Measurements from ENCODE around the gene ZNF319. TPM values are rescaled to one million over a fixed set of nuclear protein-coding genes. Genes with fewer than 3 reads are reported as not detected.
A peak's percentile ranks its signal among the peaks of the same experiment; 100 is the strongest.

The ZNF319 gene
- total and polyA plus RNA-seq, 5 donors from 2014 or later: 2.6 to 13.2 (median 6.0) TPM

DNA sequence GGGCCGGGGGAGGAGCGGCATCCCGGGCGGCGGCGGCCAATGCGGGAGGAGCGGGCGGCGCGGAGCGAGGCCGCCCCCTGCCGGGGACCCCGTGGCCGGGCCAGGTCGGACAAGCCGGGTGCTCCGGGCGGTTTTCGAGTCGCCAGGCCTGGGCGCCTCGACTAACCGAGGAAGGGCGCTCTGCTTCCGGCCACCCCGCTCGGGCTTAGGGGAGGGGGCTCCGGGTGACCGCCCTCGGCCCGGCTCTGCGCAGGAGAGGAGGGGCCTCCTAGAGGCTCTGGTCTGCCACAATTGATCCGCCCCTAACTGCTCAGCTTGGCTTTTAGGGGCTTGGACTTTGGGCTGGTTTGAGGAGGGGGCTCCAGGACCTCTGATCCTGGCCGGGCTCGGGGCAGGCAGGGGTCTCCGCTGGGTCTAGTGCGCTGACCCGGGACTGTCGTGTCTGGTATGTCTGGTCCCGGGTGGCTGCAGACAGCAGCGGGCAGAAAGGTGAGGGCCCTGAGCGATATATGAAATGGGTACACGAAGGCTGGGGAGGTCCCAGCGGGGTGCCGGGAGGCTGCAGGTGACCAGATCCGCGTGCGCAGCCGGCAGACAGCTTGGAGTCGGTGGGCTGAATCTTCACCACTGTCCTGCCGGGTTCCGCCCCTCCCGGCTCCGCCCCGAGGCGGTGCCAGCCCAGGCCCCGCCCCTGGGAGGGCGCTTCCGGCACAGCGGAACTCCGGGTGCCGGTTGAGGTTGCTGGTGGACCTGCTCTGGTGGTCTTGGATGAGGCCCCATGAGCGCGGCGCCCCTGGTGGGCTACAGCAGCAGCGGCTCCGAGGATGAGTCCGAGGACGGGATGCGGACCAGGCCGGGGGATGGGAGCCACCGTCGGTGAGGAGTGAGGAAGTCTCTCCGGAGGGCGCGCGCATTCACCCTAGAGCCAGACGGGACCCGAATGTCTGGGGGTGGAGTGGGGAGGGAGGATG, 519 bp upstream of the ZNF319 start, which contains the start of gene USB1:
USB1 (plus strand) TSS at position 702 of the 971 bp plus-strand sequence; CDS start at position 779, 77 bp downstream.
- H3K4me1 ChIP-seq (ENCODE audit: control insufficient read depth, insufficient read depth, low read length, poor library complexity, severe bottlenecking): peaks cover 50% of the 10 kb centered on the region
- H3K27me3 Mint-ChIP-seq: no peaks in the 10 kb centered on the region
- peak within 1 kb of the TSS; percentile 87 to 93 (median 88) for H3K27ac Mint-ChIP-seq
- H3K9me3 ChIP-seq (ENCODE audit: control insufficient read depth in 2 of 2, low read length in 2 of 2): no peaks in the 10 kb centered on the region
- H3K9me3 Mint-ChIP-seq: no peaks in the 10 kb centered on the region
- peak; percentile 77 for ATAC-seq (ENCODE audit: low read depth in 2 of 2)
- H3K27ac ChIP-seq (ENCODE audit: insufficient read depth, low read length, poor library complexity, severe bottlenecking): peak within 1 kb of the TSS; percentile 85
- H3K4me1 Mint-ChIP-seq: peaks cover 21 to 71% (median 37%) of the 10 kb centered on the region in 4 donors
- no peaks in the 10 kb centered on the region for H3K27me3 ChIP-seq (ENCODE audit: control insufficient read depth, insufficient read depth, low read length)
- peak within 1 kb of the TSS; percentile 91 to 95 (median 94) for H3K4me3 Mint-ChIP-seq
- peaks cover 23% of the 10 kb centered on the region for H3K36me3 ChIP-seq (ENCODE audit: control insufficient read depth, insufficient read depth, low read length)
- H3K36me3 Mint-ChIP-seq: peaks cover 9% of the 10 kb centered on the region
- peak within 1 kb of the TSS; percentile 65 for H3K4me3 ChIP-seq (ENCODE audit: low read depth, low read length)
- DNase-seq: peak; percentile 82 to 87 (median 87)

DNA sequence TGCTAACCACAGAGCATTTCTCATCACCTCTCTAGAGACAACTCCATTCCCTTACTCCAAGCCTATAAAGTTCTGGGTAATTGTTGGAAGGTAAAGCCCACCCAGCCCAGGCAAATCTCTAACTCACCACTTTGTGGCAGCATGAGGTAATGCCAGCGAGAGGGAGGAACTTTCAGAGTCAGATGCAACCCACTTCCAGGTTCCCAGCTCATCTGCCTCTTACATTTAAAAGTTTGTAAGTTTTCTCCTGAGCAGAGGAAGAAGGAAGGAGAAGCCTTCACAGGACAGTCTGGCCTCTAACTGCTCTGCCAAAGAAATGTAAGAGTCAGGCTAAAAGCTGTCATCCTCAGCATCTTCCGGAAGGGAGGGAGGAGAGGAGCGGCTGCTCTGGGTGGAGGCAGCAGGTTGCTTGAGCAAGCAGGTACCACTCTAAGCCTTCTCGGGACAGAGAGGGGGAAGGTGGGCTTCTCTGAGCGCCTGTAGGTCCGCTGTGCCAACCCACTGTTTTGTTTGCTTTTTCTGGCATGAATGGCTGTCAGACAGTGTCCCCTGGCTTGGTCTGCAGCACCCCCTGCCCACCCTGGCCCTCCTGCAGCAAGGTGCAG, 1.0 kb downstream of the ZNF319 start:
- peaks cover 9% of the 10 kb centered on the region for H3K36me3 Mint-ChIP-seq
- H3K4me3 ChIP-seq (ENCODE audit: low read depth, low read length): peak overlapping the region; percentile 77

DNA sequence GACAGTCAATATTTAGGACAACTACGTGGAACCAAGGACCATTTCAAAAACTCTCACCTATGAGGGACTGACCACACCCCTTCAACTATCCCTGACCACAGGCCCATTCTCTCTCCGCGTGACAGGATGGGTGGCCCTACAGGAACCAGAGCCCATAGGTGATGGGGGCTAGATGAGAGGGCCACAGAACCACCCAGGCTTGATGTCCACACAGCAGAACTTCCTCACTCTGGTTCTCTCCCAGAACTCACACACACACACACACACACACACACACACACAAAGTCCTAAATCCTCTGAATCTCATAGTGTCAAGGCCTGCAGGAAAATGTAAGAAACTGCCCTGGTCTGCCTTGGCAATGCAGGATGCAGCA, 1.5 kb downstream of the ZNF319 start:
- peak overlapping the region; percentile 83 for H3K27ac ChIP-seq (ENCODE audit: insufficient read depth, low read length, poor library complexity, severe bottlenecking)
- H3K9me3 Mint-ChIP-seq: no peaks in the 10 kb centered on the region
- H3K4me1 ChIP-seq (ENCODE audit: control insufficient read depth, insufficient read depth, low read length, poor library complexity, severe bottlenecking): peaks cover 65% of the 10 kb centered on the region
- ATAC-seq (ENCODE audit: low read depth in 2 of 2) (no peak), DNase-seq (no peak)
- H3K4me3 Mint-ChIP-seq: peak overlapping the region; percentile 88 to 98 (median 90)
- no peaks in the 10 kb centered on the region for H3K27me3 ChIP-seq (ENCODE audit: control insufficient read depth, insufficient read depth, low read length)
- peak overlapping the region; percentile 77 for H3K4me3 ChIP-seq (ENCODE audit: low read depth, low read length)
- H3K27me3 Mint-ChIP-seq: no peaks in the 10 kb centered on the region
- H3K4me1 Mint-ChIP-seq: peaks cover 14 to 77% (median 35%) of the 10 kb centered on the region in 4 donors
- H3K36me3 Mint-ChIP-seq: peaks cover 9% of the 10 kb centered on the region
- peak overlapping the region; percentile 90 to 94 (median 93) for H3K27ac Mint-ChIP-seq
- no peaks in the 10 kb centered on the region for H3K9me3 ChIP-seq (ENCODE audit: control insufficient read depth in 2 of 2, low read length in 2 of 2)
- H3K36me3 ChIP-seq (ENCODE audit: control insufficient read depth, insufficient read depth, low read length): peaks cover 25% of the 10 kb centered on the region

More for the DNA sequence above, 1.0 kb downstream of the ZNF319 start:
- Histone ChIP-seq H3K36me3 (ENCODE audit: control insufficient read depth, insufficient read depth, low read length) (peaks cover 25% of the 10 kb centered on the region), H3K9me3 (ENCODE audit: control insufficient read depth in 2 of 2, low read length in 2 of 2) (no peaks in the 10 kb centered on the region), H3K27ac (ENCODE audit: insufficient read depth, low read length, poor library complexity, severe bottlenecking) (peak overlapping the region; percentile 83), H3K27me3 (ENCODE audit: control insufficient read depth, insufficient read depth, low read length) (no peaks in the 10 kb centered on the region), H3K4me1 (ENCODE audit: control insufficient read depth, insufficient read depth, low read length, poor library complexity, severe bottlenecking) (peaks cover 61% of the 10 kb centered on the region)
- H3K4me3 Mint-ChIP-seq: peak overlapping the region; percentile 88 to 98 (median 90)
- H3K27ac Mint-ChIP-seq: peak overlapping the region; percentile 90 to 94 (median 93)
- ATAC-seq (ENCODE audit: low read depth in 2 of 2) (no peak), DNase-seq (peak in 2 of 3 donors; percentile 52 to 70)
- H3K9me3 Mint-ChIP-seq: no peaks in the 10 kb centered on the region
- H3K4me1 Mint-ChIP-seq: peaks cover 16 to 78% (median 38%) of the 10 kb centered on the region in 4 donors
- no peaks in the 10 kb centered on the region for H3K27me3 Mint-ChIP-seq

DNA sequence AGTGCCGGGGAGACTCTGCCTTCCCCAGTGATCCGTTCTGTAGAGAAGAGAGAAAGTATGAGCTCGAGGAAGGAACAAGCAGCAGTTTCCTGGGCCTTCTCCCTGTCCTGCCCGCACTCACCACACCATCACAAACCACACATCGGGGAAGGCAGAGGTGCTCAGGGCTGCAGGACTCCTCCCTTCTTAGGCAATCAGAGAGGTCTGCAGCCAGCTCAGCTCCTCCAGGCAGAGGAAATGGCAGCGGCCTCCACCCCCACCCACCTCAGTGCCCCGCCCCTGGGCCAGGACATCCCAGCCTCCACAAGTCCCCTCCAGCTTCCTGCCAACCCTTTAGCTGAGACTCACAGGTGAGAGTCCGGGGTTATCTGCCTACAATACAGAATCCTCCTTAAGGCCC, 2.0 kb downstream of the ZNF319 start:
- Histone ChIP-seq H3K4me3 (ENCODE audit: low read depth, low read length) (peak overlapping the region; percentile 77), H3K27me3 (ENCODE audit: control insufficient read depth, insufficient read depth, low read length) (no peaks in the 10 kb centered on the region), H3K9me3 (ENCODE audit: control insufficient read depth in 2 of 2, low read length in 2 of 2) (no peaks in the 10 kb centered on the region), H3K27ac (ENCODE audit: insufficient read depth, low read length, poor library complexity, severe bottlenecking) (peak overlapping the region; percentile 83), H3K36me3 (ENCODE audit: control insufficient read depth, insufficient read depth, low read length) (peaks cover 25% of the 10 kb centered on the region), H3K4me1 (ENCODE audit: control insufficient read depth, insufficient read depth, low read length, poor library complexity, severe bottlenecking) (peaks cover 67% of the 10 kb centered on the region)
- no peaks in the 10 kb centered on the region for H3K27me3 Mint-ChIP-seq
- H3K36me3 Mint-ChIP-seq: peaks cover 6% of the 10 kb centered on the region
- peak overlapping the region; percentile 90 to 94 (median 93) for H3K27ac Mint-ChIP-seq
- H3K4me3 Mint-ChIP-seq: peak overlapping the region; percentile 88 to 98 (median 90)
- ATAC-seq (ENCODE audit: low read depth in 2 of 2) (peak in 1 of 2 donors; percentile 8), DNase-seq (peak; percentile 24 to 91 (median 35))
- H3K4me1 Mint-ChIP-seq: peaks cover 10 to 77% (median 32%) of the 10 kb centered on the region in 4 donors
- H3K9me3 Mint-ChIP-seq: no peaks in the 10 kb centered on the region

DNA sequence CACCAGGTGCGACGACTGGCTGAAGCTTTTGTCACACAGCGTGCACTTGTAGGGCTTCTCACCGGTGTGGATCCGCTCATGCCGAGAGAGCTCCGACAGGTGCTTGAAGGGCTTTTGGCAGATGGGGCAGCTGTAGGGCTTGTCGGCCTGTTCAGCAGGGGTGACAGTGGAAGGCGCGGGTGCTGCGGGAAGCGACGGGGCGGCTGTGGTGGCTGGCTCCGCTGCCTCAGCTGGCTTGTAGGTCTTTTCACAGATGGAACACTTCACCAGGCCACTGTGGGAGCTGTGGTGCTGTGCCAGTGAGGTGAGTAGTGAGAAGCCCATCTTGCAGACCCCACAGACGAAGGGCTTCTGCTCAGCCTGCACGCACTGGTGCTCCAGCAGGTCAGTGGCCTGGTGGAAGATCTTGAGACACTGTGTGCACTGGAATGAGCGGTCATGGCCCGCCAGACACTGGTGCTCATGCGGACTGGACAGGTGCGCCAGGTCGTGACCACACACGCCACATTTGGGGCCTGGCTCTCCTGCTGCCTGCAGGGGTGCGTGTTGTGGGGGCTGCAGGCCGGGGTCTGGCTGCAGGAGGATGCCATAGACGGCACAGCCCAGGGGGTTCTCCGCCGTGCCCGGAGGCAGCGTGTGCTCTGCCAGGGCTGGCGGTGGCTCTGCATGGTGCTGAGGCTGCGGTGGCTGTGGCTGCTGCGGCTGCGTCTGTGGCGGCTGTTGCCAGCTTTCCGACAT, 2.8 kb downstream of the ZNF319 start:
- no peaks in the 10 kb centered on the region for H3K9me3 ChIP-seq (ENCODE audit: control insufficient read depth in 2 of 2, low read length in 2 of 2)
- Mint-ChIP-seq H3K4me1 (peaks cover 10 to 77% (median 33%) of the 10 kb centered on the region in 4 donors), H3K9me3 (no peaks in the 10 kb centered on the region)

DNA sequence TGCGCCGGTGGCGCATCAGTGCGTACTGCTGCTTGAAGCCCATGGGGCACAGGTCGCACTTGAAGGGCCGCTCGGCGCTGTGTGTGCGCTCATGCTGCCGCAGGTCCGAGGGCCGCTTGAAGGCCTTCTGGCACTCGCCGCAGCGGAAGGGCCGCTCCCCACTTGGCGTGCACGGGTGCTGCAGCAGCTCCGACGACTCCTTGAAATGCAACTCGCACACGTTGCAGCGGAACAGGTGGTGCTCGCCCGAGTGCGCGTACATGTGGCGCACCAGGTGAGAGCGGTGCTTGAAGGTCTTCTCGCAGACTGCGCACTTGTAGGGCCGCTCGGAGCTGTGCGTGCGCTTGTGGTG, 3.3 kb downstream of the ZNF319 start:
- DNase-seq (no peak), ATAC-seq (ENCODE audit: low read depth in 2 of 2) (no peak)
- Histone ChIP-seq H3K4me3 (ENCODE audit: low read depth, low read length) (no peak overlapping the region), H3K27me3 (ENCODE audit: control insufficient read depth, insufficient read depth, low read length) (no peaks in the 10 kb centered on the region), H3K4me1 (ENCODE audit: control insufficient read depth, insufficient read depth, low read length, poor library complexity, severe bottlenecking) (peaks cover 64% of the 10 kb centered on the region), H3K36me3 (ENCODE audit: control insufficient read depth, insufficient read depth, low read length) (peaks cover 22% of the 10 kb centered on the region), H3K27ac (ENCODE audit: insufficient read depth, low read length, poor library complexity, severe bottlenecking) (no peak overlapping the region), H3K9me3 (ENCODE audit: control insufficient read depth in 2 of 2, low read length in 2 of 2) (no peaks in the 10 kb centered on the region)
- Mint-ChIP-seq H3K4me3 (peak overlapping the region in 1 of 4 donors; percentile 29), H3K4me1 (peaks cover 10 to 73% (median 33%) of the 10 kb centered on the region in 4 donors), H3K9me3 (no peaks in the 10 kb centered on the region), H3K36me3 (peaks cover 6% of the 10 kb centered on the region), H3K27me3 (no peaks in the 10 kb centered on the region), H3K27ac (peak overlapping the region in 1 of 3 donors; percentile 94)

More for the DNA sequence above, 2.8 kb downstream of the ZNF319 start:
- H3K4me3 Mint-ChIP-seq: peak overlapping the region; percentile 58 to 98 (median 89)
- H3K27ac Mint-ChIP-seq: peak overlapping the region; percentile 90 to 94 (median 93)
- H3K36me3 Mint-ChIP-seq: peaks cover 6% of the 10 kb centered on the region
- ATAC-seq (ENCODE audit: low read depth in 2 of 2) (no peak), DNase-seq (no peak)
- Histone ChIP-seq H3K36me3 (ENCODE audit: control insufficient read depth, insufficient read depth, low read length) (peaks cover 23% of the 10 kb centered on the region), H3K27me3 (ENCODE audit: control insufficient read depth, insufficient read depth, low read length) (no peaks in the 10 kb centered on the region), H3K4me3 (ENCODE audit: low read depth, low read length) (peak overlapping the region; percentile 77), H3K4me1 (ENCODE audit: control insufficient read depth, insufficient read depth, low read length, poor library complexity, severe bottlenecking) (peaks cover 67% of the 10 kb centered on the region), H3K27ac (ENCODE audit: insufficient read depth, low read length, poor library complexity, severe bottlenecking) (peak overlapping the region; percentile 83)
- no peaks in the 10 kb centered on the region for H3K27me3 Mint-ChIP-seq

All from CD4-positive, CD25-positive, alpha-beta regulatory T cell (primary cell).